HPDE6-E6E7 (cell line): ENCODE measurements around the gene NOL4.

Source experiments
- DNase-seq: peaks from one replicate; pipeline ENCODE4 v3.0.0; 2011; ENCODE audit warnings: missing footprints; ENCODE audit errors: extremely low spot score

NOL4 gene

DNA sequence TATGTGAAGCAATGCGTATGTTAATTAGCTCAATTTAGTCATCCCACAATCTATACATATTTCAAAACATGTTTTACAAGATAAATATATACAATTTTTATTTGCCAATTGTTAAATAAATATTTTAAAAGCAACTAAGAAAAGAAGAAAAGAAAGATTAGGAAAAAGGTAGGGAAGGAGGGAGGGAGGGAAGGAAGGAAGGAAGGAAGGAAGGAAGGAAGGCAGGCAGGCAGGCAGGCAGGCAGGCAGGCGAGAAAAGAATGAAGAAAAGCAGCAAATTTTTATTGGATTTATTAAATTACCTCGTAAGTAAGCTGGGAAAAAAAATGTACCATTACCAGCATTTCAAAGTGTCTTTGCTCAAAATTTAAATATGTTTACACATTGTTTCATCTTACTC lies 30.5 kb downstream of the NOL4 start:
- DNase-seq = no peak

DNA sequence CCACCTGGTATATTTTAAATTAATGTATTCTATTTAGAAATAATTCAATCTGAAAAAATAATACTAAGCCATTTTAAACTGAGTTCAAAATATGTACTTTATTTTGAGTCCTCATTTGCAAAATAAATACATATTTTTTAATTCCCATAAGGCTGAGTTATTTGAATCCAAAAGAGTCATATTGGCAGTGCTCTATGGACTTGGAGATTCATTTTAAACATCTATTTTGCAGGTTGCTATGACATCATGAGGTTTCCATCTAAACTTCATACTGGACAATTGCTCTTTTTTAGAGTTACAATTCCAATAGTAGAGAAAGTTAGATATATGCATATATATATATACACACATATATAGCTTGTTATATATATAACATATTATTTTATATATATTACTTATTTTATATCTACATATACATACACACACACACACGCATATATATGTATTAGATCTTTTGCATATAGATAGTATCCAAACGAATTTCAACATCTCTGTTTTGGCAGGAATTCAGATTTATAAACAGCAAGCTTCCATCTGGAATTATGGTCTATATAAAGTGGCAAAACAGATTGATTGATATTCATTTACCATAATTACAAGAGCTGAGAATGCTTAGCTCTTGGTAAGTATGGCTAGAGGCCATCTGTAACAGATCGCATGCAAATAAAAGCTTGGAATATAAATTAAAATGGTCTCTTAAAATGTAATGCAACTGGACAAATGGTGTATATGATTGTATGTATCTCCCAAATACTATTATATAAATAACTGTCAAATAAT lies 34.9 kb downstream of the NOL4 start:
- DNase-seq = no peak
